Astrocyte (in vitro differentiated cells and primary cell): Measurements from ENCODE around the gene STUM. TPM values are rescaled to one million over a fixed set of nuclear protein-coding genes. Genes with fewer than 3 reads are reported as not detected.

Source experiments
- DNase-seq: peaks from one replicate; pipeline ENCODE4 v3.0.0-alpha.2; 2010; ENCODE audit warnings: low read depth
- FAIRE-seq: peaks from 2 replicates; lab custom pipeline; 2011; peaks lifted over from hg19 to GRCh38; lab: Jason Lieb, UNC
- H2AFZ ChIP-seq: 2 replicates; pipeline ENCODE4 v1.6.0; 2012; ENCODE audit warnings: low read depth, low read length, inconsistent platforms
- H3K27ac ChIP-seq: 2 replicates; pipeline ENCODE4 v1.5.1; 2011; ENCODE audit warnings: low read depth, low read length, inconsistent platforms
- H3K27me3 ChIP-seq: 2 replicates; pipeline ENCODE4 v1.6.0; 2011; ENCODE audit warnings: low read length, inconsistent platforms; ENCODE audit not compliant: insufficient read depth
- H3K36me3 ChIP-seq: 2 replicates; pipeline ENCODE4 v1.5.1; 2011; ENCODE audit warnings: low read length, inconsistent platforms; ENCODE audit not compliant: insufficient read depth
- H3K4me1 ChIP-seq: 2 replicates; pipeline ENCODE4 v1.5.1; 2011; ENCODE audit warnings: low read length, inconsistent platforms; ENCODE audit not compliant: insufficient read depth
- H3K4me2 ChIP-seq: 2 replicates; pipeline ENCODE4 v1.6.0; 2012; ENCODE audit warnings: low read length, inconsistent platforms
- H3K4me3 ChIP-seq: 2 replicates; pipeline ENCODE4 v1.5.1; 2011; ENCODE audit warnings: low read depth, mild to moderate bottlenecking, low read length, inconsistent platforms; ENCODE audit not compliant: insufficient read depth
- H3K79me2 ChIP-seq: 2 replicates; pipeline ENCODE4 v1.6.0; 2012; ENCODE audit warnings: mild to moderate bottlenecking, low read length, inconsistent platforms; ENCODE audit not compliant: insufficient read depth
- H3K9ac ChIP-seq: 2 replicates; pipeline ENCODE4 v1.6.0; 2012; ENCODE audit warnings: mild to moderate bottlenecking, low read length, inconsistent platforms
- H3K9me3 ChIP-seq: 2 replicates; pipeline ENCODE4 v1.5.1; 2012; ENCODE audit warnings: low read depth, mild to moderate bottlenecking, low read length, inconsistent platforms; ENCODE audit not compliant: insufficient read depth
- H4K20me1 ChIP-seq: 2 replicates; pipeline ENCODE4 v1.6.0; 2012; ENCODE audit warnings: low read length, inconsistent platforms; ENCODE audit not compliant: insufficient read depth
- H3K27ac Mint-ChIP-seq: one replicate; pipeline ENCODE4 v1.8.0; 2021; ENCODE audit warnings: mild to moderate bottlenecking, mixed read lengths; ENCODE audit not compliant: unreplicated experiment
- H3K27me3 Mint-ChIP-seq: one replicate; pipeline ENCODE4 v1.8.0; 2021; ENCODE audit warnings: low read depth, mixed read lengths; ENCODE audit not compliant: unreplicated experiment
- H3K36me3 Mint-ChIP-seq: one replicate; pipeline ENCODE4 v1.8.0; 2021; ENCODE audit warnings: low read depth, mixed read lengths; ENCODE audit not compliant: unreplicated experiment
- H3K4me1 Mint-ChIP-seq: one replicate; pipeline ENCODE4 v1.8.0; 2021; ENCODE audit warnings: low read depth, mixed read lengths; ENCODE audit not compliant: unreplicated experiment
- H3K4me3 Mint-ChIP-seq: one replicate; pipeline ENCODE4 v1.8.0; 2021; ENCODE audit warnings: mild to moderate bottlenecking, moderate library complexity, mixed read lengths; ENCODE audit not compliant: unreplicated experiment
- H3K9me3 Mint-ChIP-seq: one replicate; pipeline ENCODE4 v1.8.0; 2021; ENCODE audit warnings: mild to moderate bottlenecking, mixed read lengths; ENCODE audit not compliant: unreplicated experiment
- CTCF ChIP-seq: IDR thresholded peaks from 2 replicates; pipeline ENCODE4 v1.5.1; 2011; ENCODE audit warnings: low read depth, mild to moderate bottlenecking, inconsistent platforms, low read length, moderate library complexity; ENCODE audit not compliant: insufficient read depth
- EZH2 ChIP-seq: IDR thresholded peaks from 2 replicates; pipeline ENCODE4 v1.6.1; 2012; ENCODE audit warnings: mild to moderate bottlenecking, low read length, inconsistent platforms; ENCODE audit not compliant: insufficient read depth
- total RNA-seq: library from RNA; stranded (reverse); gene quantifications from 2 replicates; pipeline ENCODE4 v1.2.1, GENCODE V29; 2021

The STUM gene
- total RNA-seq, 1 donor from 2014 or later = not detected

GRCh38 chr1:226588484-226588883 lies 39.9 kb downstream of the STUM start:
- H3K27ac ChIP-seq = no peak overlapping the region
- Mint-ChIP-seq H3K4me1 (peaks cover 18% of the 10 kb centered on the region), H3K27ac (no peak overlapping the region), H3K27me3 (peaks cover 39% of the 10 kb centered on the region), H3K9me3 (no peaks in the 10 kb centered on the region), H3K4me3 (no peak overlapping the region), H3K36me3 (no peaks in the 10 kb centered on the region)
- TF ChIP-seq EZH2 = no peak
- no peak for TF ChIP-seq CTCF
- H3K9me3 ChIP-seq = no peaks in the 10 kb centered on the region
- no peak overlapping the region for H2AFZ ChIP-seq
- no peaks in the 10 kb centered on the region for H3K4me1 ChIP-seq
- DNase-seq (no peak), FAIRE-seq (no peak)
- peaks cover 4% of the 10 kb centered on the region for H3K27me3 ChIP-seq
- H3K4me2 ChIP-seq = no peak overlapping the region
- no peaks in the 10 kb centered on the region for H4K20me1 ChIP-seq
- H3K36me3 ChIP-seq = no peaks in the 10 kb centered on the region
- H3K79me2 ChIP-seq = no peaks in the 10 kb centered on the region
- no peak overlapping the region for H3K9ac ChIP-seq
- no peak overlapping the region for H3K4me3 ChIP-seq

GRCh38 chr1:226589008-226589733 lies 40.6 kb downstream of the STUM start:
- Histone ChIP-seq H3K9ac (no peak overlapping the region), H2AFZ (no peak overlapping the region), H3K4me3 (no peak overlapping the region), H3K36me3 (no peaks in the 10 kb centered on the region), H3K27ac (no peak overlapping the region), H3K79me2 (no peaks in the 10 kb centered on the region), H3K4me1 (no peaks in the 10 kb centered on the region), H4K20me1 (no peaks in the 10 kb centered on the region), H3K4me2 (no peak overlapping the region), H3K27me3 (peaks cover 6% of the 10 kb centered on the region), H3K9me3 (no peaks in the 10 kb centered on the region)
- Mint-ChIP-seq H3K27ac (peak overlapping the region; percentile 53), H3K36me3 (peaks cover 4% of the 10 kb centered on the region), H3K9me3 (peaks cover 2% of the 10 kb centered on the region), H3K4me3 (no peak overlapping the region), H3K4me1 (peaks cover 18% of the 10 kb centered on the region), H3K27me3 (peaks cover 46% of the 10 kb centered on the region)
- DNase-seq (no peak), FAIRE-seq (no peak)
- TF ChIP-seq EZH2 (no peak), CTCF (no peak)

GRCh38 chr1:226590614-226591013 lies 42.0 kb downstream of the STUM start:
- DNase-seq (no peak), FAIRE-seq (no peak)
- TF ChIP-seq EZH2 (no peak), CTCF (no peak)
- H2AFZ ChIP-seq = no peak overlapping the region
- H3K27me3 Mint-ChIP-seq = peaks cover 49% of the 10 kb centered on the region
- H3K36me3 ChIP-seq = no peaks in the 10 kb centered on the region
- H3K27ac ChIP-seq = no peak overlapping the region
- peaks cover 18% of the 10 kb centered on the region for H3K4me1 Mint-ChIP-seq
- H3K9me3 ChIP-seq = no peaks in the 10 kb centered on the region
- no peak overlapping the region for H3K4me3 ChIP-seq
- H3K9ac ChIP-seq = no peak overlapping the region
- H3K9me3 Mint-ChIP-seq = peaks cover 11% of the 10 kb centered on the region
- no peak overlapping the region for H3K27ac Mint-ChIP-seq
- H3K36me3 Mint-ChIP-seq = peaks cover 5% of the 10 kb centered on the region
- no peak overlapping the region for H3K4me2 ChIP-seq
- no peaks in the 10 kb centered on the region for H3K79me2 ChIP-seq
- H3K4me1 ChIP-seq = no peaks in the 10 kb centered on the region
- H3K27me3 ChIP-seq = peaks cover 6% of the 10 kb centered on the region
- no peaks in the 10 kb centered on the region for H4K20me1 ChIP-seq
- H3K4me3 Mint-ChIP-seq = no peak overlapping the region
